PC-9 (cell line): ENCODE measurements around the gene DUSP22. TPM values are rescaled to one million over a fixed set of nuclear protein-coding genes. Genes with fewer than 3 reads are reported as not detected.

Experiments
- BruUV-seq: library from RNA; stranded (reverse); fragments of 400-500 nt; replicated peaks from 2 replicates; lab custom pipeline; 2021; lab: Mats Ljungman, UMichigan
- CTCF ChIA-PET: fragments of 300-600 bp; sonication (Branson Sonifier 250); formaldehyde crosslinking; loops from one replicate; lab custom pipeline; 2022; ENCODE audit warnings: antibody characterized with exemption; lab: Charles Lee
- POLR2A ChIA-PET: fragments of 300-600 bp; sonication (Branson Sonifier 250); formaldehyde crosslinking; loops from one replicate; lab custom pipeline; 2022; ENCODE audit warnings: antibody characterized with exemption; ENCODE audit not compliant: unreplicated experiment; lab: Charles Lee
- DNase-seq, 2 experiments: peaks; one replicate each; pipeline versions ENCODE4 v3.0.0 to v3.0.0-alpha.2; 2015 to 2022; ENCODE audit warnings: mixed read lengths in 1 of 2
- H2AFZ ChIP-seq: fragments of 200-600 bp; sonication (generic); 2 replicates; pipeline ENCODE4 v1.8.1; 2017; ENCODE audit warnings: antibody characterized with exemption
- H3F3A ChIP-seq: fragments of 200-600 bp; sonication (generic); 2 replicates; pipeline ENCODE4 v1.8.1; 2017; ENCODE audit warnings: antibody characterized with exemption, mild to moderate bottlenecking, low read depth; ENCODE audit not compliant: insufficient read depth
- H3K27ac ChIP-seq: fragments of 200-600 bp; sonication (generic); 2 replicates; pipeline ENCODE4 v1.6.1; 2016; ENCODE audit warnings: mixed run types
- H3K27me3 ChIP-seq: fragments of 200-600 bp; sonication (generic); 2 replicates; pipeline ENCODE4 v1.6.1; 2016; ENCODE audit warnings: low read depth, mixed run types; ENCODE audit not compliant: insufficient read depth
- H3K36me3 ChIP-seq: fragments of 200-600 bp; sonication (generic); 2 replicates; pipeline ENCODE4 v1.6.1; 2016; ENCODE audit warnings: low read depth, mixed run types
- H3K4me1 ChIP-seq: fragments of 200-600 bp; sonication (generic); replicated peaks from 2 replicates; pipeline ENCODE4 v1.6.1; 2016; ENCODE audit warnings: mixed run types; ENCODE audit not compliant: insufficient read depth
- H3K4me2 ChIP-seq: fragments of 200-600 bp; sonication (generic); 2 replicates; pipeline ENCODE4 v1.6.1; 2017; ENCODE audit warnings: mixed run types
- H3K4me3 ChIP-seq: fragments of 200-600 bp; sonication (generic); 2 replicates; pipeline ENCODE4 v1.6.1; 2016; ENCODE audit warnings: mixed run types
- H3K79me2 ChIP-seq: fragments of 200-600 bp; sonication (generic); 2 replicates; pipeline ENCODE4 v1.6.1; 2017; ENCODE audit warnings: low read depth, mixed run types
- H3K9me2 ChIP-seq: fragments of 200-600 bp; sonication (generic); 2 replicates; pipeline ENCODE4 v1.8.1; 2017; ENCODE audit warnings: mild to moderate bottlenecking; ENCODE audit not compliant: insufficient read depth
- H3K9me3 ChIP-seq: fragments of 200-600 bp; sonication (generic); 2 replicates; pipeline ENCODE4 v1.8.1; 2016; ENCODE audit warnings: low read depth; ENCODE audit not compliant: insufficient read depth
- H4K20me1 ChIP-seq: fragments of 200-600 bp; sonication (generic); 2 replicates; pipeline ENCODE4 v1.8.1; 2017; ENCODE audit not compliant: insufficient read depth
- CTCF ChIP-seq: fragments of 200-600 bp; sonication (generic); conservative IDR thresholded peaks from 2 replicates; pipeline ENCODE4 v1.6.1; 2017; ENCODE audit warnings: mixed run types, antibody characterized with exemption, mild to moderate bottlenecking, moderate library complexity
- EZH2 ChIP-seq: fragments of 200-600 bp; sonication (generic); IDR thresholded peaks from 2 replicates; pipeline ENCODE4 v1.8.0; 2017; ENCODE audit warnings: antibody characterized with exemption, low read depth
- intact Hi-C: fragments of 100-400 bp; cut with micrococcal nuclease; formaldehyde crosslinking; loops from one replicate; pipeline ENCODE4 v1.10.0; 2022; ENCODE audit not compliant: unreplicated experiment
- total RNA-seq: library from RNA; stranded (reverse); gene quantifications from 2 replicates; pipeline ENCODE4 v1.2.3, GENCODE V29; 2021

The DUSP22 gene
- total RNA-seq, 1 experiment from 2014 or later = 25.5 TPM

- no TSS peak for BruUV-seq
- Histone ChIP-seq H3K36me3 (no peaks in the 10 kb centered on the region), H2AFZ (no peak overlapping the region), H3K4me3 (no peak overlapping the region), H3K27me3 (peaks cover 91% of the 10 kb centered on the region), H3K9me3 (no peaks in the 10 kb centered on the region), H3K9me2 (no peaks in the 10 kb centered on the region), H3K4me2 (no peak overlapping the region), H3F3A (no peaks in the 10 kb centered on the region), H3K27ac (no peak overlapping the region), H3K79me2 (no peaks in the 10 kb centered on the region), H4K20me1 (no peaks in the 10 kb centered on the region; the same call in 1 of the 2 replicates), H3K4me1 (no peaks in the 10 kb centered on the region)
- POLR2A ChIA-PET = no interaction called here
- CTCF ChIA-PET = no interaction called here
- TF ChIP-seq EZH2 (no peak), CTCF (no peak)
- no peak for DNase-seq
- intact Hi-C loops = no loop called here
Observed at GRCh38 chr6:346386-347030, 54.2 kb downstream of the DUSP22 start.

- Histone ChIP-seq H3F3A (no peaks in the 10 kb centered on the region), H3K9me3 (no peaks in the 10 kb centered on the region), H4K20me1 (no peaks in the 10 kb centered on the region; the same call in 1 of the 2 replicates), H3K79me2 (no peaks in the 10 kb centered on the region), H3K4me1 (no peaks in the 10 kb centered on the region), H3K36me3 (no peaks in the 10 kb centered on the region), H3K4me3 (no peak overlapping the region), H3K27me3 (peaks cover 93% of the 10 kb centered on the region), H3K9me2 (no peaks in the 10 kb centered on the region), H2AFZ (no peak overlapping the region), H3K4me2 (no peak overlapping the region), H3K27ac (no peak overlapping the region)
- intact Hi-C loops = no loop called here
- ChIA-PET POLR2A (no interaction called here), CTCF (no interaction called here)
- TF ChIP-seq CTCF = no peak
- TF ChIP-seq EZH2 = no peak
- DNase-seq = no peak
- BruUV-seq = no TSS peak
Observed at GRCh38 chr6:347232-347631, 54.9 kb downstream of the DUSP22 start.

GRCh38 chr6:347951-348859 lies 55.9 kb downstream of the DUSP22 start:
- TF ChIP-seq EZH2 (no peak), CTCF (no peak)
- H3K9me3 ChIP-seq = no peaks in the 10 kb centered on the region
- no peaks in the 10 kb centered on the region for H3K79me2 ChIP-seq
- no peaks in the 10 kb centered on the region; the same call in 1 of the 2 replicates for H4K20me1 ChIP-seq
- ChIA-PET POLR2A (no interaction called here), CTCF (no interaction called here)
- no TSS peak for BruUV-seq
- no peaks in the 10 kb centered on the region for H3K9me2 ChIP-seq
- no peaks in the 10 kb centered on the region for H3K36me3 ChIP-seq
- H3F3A ChIP-seq = no peaks in the 10 kb centered on the region
- DNase-seq = no peak
- no peak overlapping the region for H3K4me3 ChIP-seq
- no peaks in the 10 kb centered on the region for H3K4me1 ChIP-seq
- H3K27ac ChIP-seq = no peak overlapping the region
- intact Hi-C loops = no loop called here
- peaks cover 94% of the 10 kb centered on the region for H3K27me3 ChIP-seq
- no peak overlapping the region for H2AFZ ChIP-seq
- no peak overlapping the region for H3K4me2 ChIP-seq
